IPS-NIHi11 (cell line): ENCODE data around the gene PARP16.

Experiments
- DNase-seq: peaks from one replicate; pipeline ENCODE4 v3.0.0; 2012; ENCODE audit warnings: mixed read lengths, low spot score

PARP16 gene, protein sequence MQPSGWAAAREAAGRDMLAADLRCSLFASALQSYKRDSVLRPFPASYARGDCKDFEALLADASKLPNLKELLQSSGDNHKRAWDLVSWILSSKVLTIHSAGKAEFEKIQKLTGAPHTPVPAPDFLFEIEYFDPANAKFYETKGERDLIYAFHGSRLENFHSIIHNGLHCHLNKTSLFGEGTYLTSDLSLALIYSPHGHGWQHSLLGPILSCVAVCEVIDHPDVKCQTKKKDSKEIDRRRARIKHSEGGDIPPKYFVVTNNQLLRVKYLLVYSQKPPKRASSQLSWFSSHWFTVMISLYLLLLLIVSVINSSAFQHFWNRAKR

DNA sequence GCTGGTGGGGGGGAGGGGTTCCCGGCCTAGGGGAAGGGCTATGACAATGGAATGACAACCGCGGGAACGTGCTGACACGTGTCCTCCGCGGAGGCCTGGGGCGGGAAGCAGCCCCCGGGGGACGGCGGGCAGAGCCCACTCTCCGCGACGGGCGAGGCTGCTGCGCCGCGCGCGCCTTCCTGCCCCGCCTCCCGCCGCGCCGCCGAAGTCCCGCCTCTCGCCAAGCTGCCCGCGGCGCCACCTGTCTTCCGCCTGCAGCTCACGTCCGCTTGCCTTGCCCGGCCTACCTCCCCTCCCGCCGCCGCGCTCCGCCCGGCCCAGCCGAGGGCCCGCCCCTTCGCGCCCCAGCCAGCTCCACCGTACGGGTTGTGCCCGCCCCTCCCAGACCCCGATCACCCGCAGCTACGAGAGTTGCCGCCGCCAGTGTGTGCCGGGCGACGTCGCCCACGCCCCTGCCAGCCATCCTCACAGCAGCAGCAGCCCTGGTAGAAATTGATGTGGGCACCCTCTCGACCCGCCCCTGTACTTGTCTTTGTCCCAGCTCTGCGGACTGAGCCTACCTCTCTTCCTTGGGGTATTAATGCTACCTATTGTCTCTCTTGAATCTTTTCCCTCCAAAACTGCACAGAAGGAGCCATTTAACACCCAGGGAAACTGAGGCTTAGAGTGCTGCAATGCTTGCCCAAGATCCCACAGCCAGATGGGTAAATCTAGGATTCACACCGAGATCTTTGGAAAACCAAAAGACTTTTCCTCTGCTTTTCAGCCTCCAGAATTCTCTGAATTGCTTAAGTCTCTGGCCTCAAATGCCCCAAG lies at the start of gene PARP16:
TSS of gene PARP16 (minus strand) at position 180 of the 816 bp plus-strand sequence. CDS start 457 bp downstream, outside the sequence.
- peak; percentile 98 for DNase-seq

GRCh38 chr15:65335278-65336055 lies 48.8 kb upstream of the PARP16 start:
- no peak for DNase-seq

DNA sequence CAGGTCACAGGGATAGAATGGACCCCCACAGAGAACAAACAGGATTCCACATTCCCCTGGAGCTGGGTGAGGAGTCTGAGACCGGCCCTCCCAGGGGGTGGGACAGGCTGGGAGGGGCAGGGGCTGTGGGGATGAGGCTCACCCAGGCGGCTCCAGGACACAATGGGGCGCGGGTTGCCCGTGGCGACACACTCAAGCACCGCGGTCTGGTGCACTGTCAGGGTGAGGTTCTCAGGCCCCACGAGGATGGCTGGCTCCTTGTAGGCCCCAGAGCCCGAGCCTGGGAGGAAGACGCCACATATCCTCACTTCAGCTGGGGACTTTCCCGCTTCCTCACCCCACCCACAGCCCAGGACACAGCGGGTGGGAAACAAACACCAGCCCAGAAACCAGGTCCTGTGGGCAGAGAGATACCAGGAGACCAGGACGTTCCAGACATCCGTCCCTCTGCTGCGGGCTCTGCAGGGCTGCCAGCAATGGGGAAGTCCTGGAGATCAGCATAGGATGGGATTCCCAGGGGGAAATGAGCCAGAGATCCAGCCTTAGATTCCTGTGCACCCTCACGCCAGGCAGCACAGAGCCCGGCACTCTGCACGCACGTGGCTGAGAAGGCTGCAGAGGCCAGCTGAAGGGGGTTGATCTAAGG lies 48.0 kb upstream of the PARP16 start:
- DNase-seq = peak; percentile 68

- peak; percentile 28 for DNase-seq
Observed at GRCh38 chr15:65333856-65334255, 47.2 kb upstream of the PARP16 start.

DNA sequence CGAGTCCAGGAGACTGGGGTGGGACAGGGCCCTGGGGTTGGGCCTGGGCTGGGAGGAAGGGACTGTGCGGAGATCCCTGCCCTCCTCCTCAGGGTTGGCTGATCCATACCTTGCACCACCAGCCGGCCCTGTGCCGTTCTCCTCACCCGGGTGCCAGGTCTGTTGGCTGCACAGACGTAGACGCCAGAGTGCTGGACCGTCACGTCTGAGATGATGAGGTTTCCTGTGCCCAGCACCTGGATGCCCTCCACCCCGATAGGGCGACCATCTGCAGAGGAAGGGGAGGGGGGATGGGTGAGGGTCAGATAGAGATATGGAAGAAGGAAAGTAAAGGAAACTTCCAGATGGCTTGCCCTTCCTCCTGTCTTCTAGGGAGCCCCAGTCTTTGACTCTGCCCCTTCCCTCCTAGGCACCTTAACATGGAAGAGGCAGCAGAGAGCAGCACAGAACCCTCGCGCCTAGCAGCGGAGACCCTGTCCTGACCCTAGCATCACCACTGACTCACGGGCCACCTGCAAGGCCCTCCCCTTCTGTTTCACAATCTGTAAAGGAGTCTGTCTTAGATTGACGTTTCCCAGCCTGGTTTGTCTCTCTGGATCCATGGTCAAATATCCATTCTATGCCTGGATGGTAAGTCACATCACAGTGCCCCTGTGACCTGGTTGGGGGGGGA lies 46.6 kb upstream of the PARP16 start:
- DNase-seq = peak; percentile 24

GRCh38 chr15:65332391-65333147 lies 45.9 kb upstream of the PARP16 start:
- peak; percentile 20 for DNase-seq

- DNase-seq = peak; percentile 3
Observed at GRCh38 chr15:65331811-65332210, 45.1 kb upstream of the PARP16 start.

GRCh38 chr15:65330934-65331645 lies 44.4 kb upstream of the PARP16 start:
- DNase-seq = peak; percentile 76

DNA sequence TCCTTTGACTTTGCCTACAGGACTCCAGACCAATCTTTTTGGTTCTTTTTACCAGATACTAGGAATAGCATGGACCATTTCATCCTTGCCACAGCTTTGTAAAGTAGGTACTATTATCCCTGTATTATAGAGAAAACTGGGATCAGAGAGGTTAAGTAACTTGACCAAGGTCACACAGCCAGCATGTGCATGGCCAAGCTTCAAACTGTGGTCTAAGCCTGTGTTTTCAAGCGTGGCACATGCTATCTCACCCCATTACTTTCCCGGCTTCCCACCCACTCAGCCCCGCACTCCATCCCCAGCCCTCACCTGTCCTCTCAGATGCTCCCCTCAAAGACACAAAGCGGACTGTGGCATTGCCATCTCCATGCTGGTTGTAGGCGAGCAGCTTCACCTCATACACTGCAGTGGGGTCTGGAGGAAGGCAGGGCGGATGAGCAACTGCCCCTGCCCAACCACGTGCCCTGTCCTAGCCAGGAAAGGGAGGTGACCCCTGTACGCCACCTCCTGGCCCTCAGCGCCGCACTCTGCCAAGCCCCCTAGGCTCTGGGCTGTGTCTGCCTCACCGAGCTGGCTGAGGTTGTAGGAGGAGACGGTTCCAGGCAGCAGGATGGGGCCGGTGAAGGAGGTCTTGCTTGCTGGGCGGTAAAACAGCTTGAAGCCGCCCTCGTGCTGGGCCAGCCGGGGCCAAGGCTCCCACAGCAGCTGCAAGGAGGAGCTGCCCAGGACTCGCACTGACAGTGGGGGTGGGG lies 43.5 kb upstream of the PARP16 start:
- peak; percentile 26 for DNase-seq

DNA sequence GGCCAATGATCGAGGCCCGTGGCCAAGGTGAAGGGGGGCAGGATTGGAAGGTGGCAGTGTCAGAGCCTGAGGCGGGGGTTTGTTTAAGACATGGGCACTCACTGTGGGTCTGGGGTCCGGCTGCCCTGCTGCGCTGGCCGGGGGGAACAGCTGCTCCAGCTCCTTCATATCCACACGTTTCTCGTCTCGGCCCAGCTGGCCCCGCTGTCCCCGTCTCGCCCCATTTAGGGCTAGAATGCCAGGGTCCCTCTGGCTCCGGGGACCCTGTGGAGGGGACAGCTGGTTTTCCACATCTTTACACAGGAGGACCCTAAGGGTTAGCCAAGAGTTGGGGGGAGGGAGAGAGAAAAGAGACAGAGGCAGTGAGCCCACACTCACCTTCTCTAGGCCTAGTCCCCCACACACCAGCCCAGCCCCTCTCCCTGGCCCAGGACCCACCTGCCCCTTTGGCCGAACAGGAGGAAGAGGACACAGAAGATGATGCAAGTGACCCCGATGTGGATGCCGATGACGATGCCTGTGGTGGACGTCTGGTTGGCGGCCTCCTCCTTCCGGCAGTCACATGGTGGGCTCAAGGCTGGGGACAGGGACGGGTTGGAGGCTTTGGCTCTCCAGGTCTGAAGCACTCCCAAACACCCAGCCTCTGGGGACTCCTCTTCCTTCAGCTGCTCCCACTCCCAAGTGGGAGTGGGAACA lies 42.8 kb upstream of the PARP16 start:
- peak; percentile 6 for DNase-seq

DNA sequence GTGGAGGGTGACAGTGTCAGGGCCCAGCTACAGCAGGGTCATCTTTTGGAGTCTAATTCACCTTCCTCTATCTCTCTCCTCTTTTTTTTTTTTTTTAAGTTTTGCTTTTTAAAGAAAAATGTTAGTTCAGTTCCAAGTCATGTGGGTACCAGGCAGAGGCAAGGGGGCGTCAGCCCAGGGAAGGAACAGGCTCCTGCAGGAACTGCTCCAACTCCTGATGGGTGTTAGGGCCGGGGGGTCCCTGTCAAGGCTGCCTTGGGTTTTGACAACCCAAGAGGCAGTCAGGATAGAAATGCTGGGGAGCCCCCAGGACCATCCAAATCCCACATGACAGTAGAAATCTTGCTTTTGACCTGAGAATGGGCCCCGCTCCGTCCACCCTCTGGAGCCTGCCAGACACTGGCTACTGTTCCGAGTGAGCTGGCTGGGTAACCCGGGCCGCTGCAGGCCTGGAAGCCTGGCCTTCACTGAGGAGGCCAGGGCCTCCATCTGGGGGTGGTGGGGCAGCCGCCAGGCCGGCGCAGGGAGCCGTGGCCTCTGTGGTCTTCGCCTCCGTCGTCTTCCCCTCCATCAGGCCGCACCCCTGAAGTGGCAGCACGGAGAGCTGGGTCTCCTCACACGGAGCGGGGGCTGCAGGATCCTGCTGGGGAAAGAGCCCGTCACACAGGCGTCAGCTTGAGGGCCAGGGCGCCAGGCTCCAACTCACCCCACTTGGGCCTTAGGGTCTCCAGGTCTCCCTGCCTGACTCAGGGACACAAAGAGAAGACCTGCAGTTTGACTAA lies 42.0 kb upstream of the PARP16 start:
- DNase-seq = peak; percentile 17

- DNase-seq = peak; percentile 22
Observed at GRCh38 chr15:65327651-65328393, 41.1 kb upstream of the PARP16 start.

DNA sequence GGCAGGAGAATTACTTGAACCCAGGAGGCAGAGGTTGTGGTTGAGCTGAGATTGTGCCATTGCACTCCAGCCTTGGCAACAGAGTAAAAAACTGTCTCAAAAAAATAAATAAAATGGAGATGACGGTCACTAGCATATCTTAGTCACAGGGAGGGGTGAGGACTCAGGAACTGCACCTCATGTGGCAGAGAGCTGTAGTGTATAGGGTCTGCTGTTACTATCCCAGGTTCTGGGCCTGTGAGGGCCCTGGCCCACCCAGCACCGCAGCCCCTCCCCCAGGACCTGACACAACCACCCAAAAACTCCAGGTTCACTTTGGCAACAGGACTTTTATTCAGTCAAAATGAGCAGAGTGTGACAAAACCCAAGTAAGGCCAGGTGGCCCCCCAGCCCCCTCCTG lies 40.1 kb upstream of the PARP16 start:
- DNase-seq = peak; percentile 65

DNA sequence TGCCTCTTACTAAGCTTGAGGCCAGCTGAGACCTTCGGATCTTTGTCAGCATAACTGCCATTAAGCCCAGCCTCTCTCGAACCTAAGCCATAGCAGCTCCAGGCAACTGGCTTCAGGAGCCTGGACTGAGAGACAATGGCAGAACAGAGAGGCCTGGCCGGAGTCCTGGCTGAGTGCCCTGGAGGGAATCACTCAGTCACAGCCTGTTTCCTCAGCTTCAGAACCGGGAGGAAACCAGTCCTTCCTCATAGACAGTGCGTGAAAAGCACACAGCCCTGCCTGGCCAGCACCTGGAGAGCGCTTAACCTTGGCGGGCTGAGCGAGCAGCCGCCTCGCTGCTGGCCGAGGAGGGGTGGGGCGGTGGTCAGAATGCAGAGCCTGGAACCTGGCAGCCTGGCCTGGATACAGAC lies 39.4 kb upstream of the PARP16 start:
- DNase-seq = peak; percentile 82

- DNase-seq = peak; percentile 26
Observed at GRCh38 chr15:65323071-65323511, 36.4 kb upstream of the PARP16 start.

DNA sequence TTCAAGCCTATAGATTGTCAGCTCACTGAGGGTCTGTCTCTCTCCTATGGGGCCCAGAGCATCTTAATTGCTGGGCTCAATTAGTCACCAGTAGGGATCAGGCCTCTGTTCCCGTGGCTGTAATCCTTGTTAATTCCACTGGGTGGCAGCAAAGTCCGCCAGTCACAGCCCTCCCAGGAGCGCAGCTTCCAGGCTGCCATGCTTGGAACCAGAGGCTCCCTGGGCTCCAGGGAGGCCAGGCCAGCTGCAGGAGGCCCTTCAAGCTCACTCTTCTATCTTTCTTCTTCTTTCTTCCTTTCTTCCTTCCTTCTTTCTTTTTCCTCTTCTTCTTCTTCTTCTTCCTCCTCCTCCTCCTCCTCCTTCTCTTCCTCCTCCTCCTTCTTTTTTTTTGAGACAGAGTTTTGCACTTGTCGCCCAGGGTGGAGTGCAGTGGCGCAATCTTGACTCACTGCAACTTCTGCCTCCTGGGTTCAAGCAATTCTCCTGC lies 32.2 kb upstream of the PARP16 start:
- peak; percentile 96 for DNase-seq
